ENCODE data around the gene NT5DC3.
"Not testable (repeated sequence)": the region's sequence is repeated elsewhere in the genome, so short reads cannot be mapped to it uniquely, and the experiment has no call there.

The NT5DC3 gene

DNA sequence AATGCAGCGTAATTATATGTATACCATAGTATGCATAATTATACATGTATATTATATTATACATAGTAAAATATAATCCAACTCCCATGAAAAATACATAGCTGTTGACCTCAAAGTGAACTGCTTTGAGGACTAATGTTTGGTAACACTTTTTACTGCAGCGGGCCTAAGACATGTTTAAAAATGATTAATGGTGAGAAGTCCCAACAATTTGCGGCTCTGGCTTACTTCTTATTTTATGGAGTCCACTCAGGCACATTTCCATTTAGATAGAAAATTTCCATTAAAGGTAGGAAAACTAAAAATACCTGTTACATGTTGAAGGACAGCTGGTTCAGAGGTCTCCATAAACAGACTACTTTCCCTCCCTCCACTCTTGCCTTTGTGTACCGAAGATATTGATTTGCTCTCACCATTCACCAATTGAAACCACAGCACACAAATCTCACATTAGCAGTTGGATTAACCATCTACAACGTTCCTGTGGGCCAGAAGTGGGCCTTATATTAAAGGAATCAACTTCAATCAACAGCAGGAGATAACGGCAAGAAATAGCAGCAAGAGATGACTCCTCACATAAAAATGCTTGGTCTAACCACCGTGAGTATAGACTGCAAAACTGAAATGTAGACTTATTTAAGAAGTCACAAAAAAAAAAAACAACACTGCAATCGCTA, 14.1 kb upstream of the NT5DC3 start:
- DNase-seq: no peak

DNA sequence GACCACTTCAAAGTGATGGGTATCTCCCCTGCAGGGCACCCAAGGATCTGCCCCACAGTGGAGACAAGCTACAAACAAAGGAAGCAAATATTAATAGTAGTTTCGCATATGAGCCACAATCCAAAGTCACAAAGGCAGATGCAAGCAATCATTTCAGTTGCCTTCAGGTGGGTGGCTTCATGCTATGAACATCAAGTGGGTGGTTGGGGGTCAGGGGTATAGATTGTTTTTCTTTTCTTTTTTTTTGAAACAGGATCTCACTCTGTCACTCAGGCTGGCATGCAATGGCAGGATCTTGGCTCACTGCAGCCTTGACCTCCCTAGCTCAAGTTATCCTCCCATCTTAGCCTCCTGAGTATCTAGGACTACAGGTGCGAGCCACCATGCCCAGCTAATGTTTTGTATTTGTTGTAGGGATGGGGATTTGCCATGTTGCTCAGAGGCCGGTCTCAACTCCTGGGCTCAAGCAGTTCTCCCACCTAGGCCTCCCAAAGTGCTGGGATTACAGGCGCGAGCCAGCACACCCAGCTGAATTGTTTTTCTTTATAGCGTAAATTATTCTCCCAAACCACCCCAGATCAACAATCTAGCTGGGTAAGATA, 13.4 kb upstream of the NT5DC3 start:
- no peak for DNase-seq

DNA sequence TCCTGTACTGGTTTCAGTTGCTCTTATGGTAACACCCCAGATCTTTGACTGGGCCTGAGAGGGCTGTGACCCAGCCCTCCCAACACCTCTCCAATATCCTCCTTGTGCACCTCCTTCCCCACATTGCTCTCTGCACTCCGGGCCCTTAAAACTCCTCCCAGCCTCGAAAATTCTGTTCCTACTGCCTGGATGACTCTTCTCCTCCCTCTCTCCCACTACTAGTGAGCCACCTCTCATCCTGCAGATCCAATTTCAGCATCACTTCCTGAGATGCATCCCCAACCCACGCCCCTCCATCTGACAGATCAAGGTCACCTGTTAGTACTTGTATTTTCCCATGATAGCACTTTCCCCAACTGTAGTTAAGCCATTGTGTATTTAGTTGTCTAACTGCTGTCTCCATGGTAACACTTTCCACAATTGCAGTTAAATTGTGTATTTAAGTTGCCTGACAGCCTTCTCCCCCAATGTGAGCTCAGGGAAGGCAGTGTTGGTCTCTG, 11.5 kb upstream of the NT5DC3 start:
- no peak for DNase-seq

DNA sequence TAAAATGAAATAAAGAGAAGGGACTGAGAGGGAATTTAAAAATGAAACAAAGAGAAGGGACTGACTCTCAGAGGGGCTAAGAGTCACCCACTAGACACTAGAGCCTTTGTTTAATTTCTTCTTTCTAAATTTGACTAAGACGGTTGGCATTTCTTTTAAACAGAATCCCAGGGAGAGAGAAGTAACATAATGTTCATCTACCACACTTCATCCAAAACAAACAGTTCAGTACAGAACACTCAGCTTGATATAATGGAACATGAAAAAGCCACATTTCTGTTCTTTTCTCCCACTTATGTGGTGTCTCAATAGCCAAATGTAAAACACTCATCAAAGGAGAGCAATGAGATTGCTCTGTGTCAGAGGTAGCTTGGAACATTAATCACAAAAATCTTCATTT, 10.1 kb upstream of the NT5DC3 start:
- no peak for DNase-seq

DNA sequence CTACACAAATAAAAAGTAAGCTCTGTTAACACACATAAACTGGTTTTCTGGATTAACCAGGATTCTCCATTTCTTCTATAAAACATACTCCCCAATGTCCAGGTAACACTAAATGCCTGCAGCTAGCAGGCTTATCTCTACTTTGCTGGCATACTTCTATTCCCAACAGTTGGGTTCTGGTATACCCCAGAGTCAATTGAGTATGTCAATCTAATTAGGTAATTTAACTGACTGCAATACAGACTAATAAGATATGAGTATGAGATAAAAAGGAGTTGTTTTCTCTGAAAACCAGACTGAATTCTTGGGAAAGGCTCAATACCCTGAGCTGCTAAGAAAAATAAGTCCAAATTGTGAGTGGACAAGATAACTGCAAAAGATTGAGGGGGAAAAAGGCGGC, 9.4 kb upstream of the NT5DC3 start:
- DNase-seq: no peak

DNA sequence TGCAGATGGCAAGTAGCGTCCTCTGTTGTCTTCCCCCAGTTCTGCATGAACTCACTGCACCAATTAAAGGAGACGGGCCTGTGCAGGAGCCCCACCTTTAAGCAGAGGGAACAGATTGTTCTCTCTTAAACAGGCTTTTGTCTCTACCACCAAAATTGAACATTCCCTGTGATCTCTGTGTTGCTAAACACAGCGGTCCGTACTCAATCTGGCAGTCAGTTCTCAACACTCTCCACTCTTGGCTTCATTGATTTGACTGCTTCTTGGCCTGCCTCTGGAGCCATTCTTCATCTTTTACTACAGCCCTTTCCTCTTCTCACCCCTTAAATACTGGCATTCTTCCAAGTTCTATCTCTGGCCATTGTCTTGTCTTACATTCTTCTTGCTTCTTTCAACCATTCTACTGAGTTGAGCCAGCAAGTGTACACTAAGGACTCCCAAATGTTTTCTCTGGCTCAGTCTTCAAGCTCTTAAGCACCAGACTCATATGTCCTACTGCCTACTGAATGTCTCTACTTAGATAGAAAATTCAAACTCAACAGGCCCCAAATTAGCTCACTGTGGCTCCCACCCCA, 8.0 kb upstream of the NT5DC3 start:
- DNase-seq: no peak

DNA sequence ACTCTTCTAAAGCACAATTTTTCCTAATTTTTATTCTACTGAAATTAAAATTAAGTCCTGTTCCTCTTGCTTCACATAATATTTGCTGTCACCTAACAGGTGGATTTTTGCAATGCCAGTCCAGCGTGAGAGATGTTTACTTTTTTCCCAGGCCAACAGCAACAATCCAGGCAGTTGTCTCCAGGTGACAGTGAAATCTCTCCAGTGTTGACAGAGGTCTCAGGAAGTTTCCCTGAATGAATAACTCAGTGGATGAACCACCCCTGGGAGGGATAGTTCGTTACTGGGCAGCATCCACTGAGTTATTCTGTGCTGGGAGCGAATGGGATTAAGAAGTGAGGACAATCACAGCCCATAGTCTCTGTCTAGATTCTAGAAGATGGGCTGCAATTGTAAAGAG, 7.1 kb upstream of the NT5DC3 start:
- no peak for DNase-seq

DNA sequence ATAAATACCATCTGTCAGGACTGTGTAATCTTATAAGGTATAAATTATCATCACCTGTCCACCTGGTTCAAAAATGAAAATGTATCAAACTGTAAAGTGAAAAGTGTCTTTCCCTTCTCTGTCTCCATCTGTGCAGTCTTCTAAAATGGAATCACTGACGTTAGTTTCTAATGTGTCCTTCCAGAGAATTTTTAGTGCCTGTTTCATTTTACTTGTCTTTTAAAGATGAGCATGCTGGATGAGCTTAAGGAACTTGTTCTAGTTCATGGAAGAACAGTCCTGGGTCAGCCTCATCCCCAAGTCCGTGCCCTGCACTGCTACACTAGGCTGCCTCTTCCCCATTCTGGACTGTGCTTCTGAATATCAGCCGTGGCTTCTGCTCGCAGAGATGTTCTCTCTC, 5.4 kb upstream of the NT5DC3 start:
- DNase-seq: no peak

DNA sequence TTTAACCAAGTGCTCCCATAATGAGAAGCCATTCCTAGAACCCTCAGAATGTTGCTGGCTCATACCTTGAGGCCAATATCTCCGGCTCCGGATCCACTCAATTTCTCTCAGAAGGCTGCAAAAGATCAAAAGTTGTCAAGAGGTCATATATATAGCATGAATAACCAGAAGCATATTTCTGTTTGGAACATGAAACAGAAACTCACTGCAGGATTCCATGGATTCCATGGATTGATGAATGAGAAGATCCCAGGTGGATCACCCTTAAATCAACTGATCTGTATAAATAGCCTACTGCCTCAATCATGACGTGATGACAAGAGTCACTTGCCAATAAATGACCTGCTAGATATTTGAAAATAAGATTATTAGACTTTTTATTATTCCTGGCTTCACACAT, 3.3 kb upstream of the NT5DC3 start:
- no peak for DNase-seq

DNA sequence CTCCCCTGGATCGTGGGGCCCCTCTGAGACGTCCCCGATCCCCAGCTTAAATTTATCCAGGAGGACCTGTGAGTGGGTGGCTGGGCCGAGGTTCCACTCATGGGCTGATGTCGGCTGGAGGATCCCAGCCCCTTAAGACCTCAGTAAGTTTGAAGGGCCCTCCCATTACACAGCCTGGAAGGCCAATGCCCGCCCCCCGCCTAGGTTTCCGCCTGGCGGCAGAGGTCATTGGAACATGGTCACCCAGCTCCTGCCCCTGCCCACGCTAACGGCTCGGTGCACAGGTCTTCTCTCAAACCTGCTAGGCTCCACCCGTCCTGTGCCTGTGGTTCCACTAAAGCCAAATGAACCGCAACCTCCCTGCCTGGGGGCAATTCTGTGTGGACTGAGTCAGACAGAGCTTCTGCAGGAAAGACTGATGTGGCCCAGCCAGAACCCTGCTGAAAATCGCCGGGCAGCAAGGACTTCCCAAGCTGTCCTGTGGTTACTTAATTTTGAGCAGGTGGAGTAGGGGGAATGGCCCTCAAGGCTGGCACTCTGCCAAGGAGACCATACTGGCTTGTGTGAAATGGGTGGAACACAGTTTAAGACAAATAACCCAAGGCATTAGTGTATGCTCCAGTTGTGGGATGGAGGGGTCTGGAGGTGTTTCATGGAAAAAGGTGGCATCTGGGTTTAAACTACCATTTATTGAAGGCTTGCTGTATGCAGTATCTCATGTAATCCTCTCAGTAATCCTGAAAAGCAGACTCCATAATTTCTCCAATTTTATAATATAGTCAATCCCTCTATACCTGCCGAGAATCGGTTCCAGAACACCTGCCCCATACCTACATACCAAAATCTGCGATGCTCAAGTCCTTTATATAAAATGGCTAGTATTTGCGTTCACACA, 903 bp upstream of the NT5DC3 start:
- peak; percentile 39 for DNase-seq

DNA sequence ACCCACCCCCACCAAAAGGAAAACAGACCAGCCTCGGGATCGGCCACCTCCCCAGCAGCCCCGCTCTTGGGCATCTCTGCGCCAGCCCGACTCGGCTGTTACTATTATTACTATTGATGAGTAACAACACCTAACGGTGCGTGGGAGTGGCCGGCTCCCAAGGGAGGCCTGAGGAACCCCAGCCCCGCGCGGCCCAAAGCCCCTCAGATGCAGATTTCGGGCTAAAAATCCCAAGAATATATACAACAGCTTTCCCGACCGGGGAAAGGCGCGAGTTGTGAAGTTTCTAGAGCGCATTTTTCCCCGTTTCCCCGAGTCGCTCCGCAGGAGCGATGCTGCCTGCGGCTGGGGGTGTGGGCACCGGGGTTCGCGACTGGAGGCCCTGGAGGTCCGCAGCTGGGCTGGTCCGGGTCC, 565 bp downstream of the NT5DC3 start:
- DNase-seq: no peak

DNA sequence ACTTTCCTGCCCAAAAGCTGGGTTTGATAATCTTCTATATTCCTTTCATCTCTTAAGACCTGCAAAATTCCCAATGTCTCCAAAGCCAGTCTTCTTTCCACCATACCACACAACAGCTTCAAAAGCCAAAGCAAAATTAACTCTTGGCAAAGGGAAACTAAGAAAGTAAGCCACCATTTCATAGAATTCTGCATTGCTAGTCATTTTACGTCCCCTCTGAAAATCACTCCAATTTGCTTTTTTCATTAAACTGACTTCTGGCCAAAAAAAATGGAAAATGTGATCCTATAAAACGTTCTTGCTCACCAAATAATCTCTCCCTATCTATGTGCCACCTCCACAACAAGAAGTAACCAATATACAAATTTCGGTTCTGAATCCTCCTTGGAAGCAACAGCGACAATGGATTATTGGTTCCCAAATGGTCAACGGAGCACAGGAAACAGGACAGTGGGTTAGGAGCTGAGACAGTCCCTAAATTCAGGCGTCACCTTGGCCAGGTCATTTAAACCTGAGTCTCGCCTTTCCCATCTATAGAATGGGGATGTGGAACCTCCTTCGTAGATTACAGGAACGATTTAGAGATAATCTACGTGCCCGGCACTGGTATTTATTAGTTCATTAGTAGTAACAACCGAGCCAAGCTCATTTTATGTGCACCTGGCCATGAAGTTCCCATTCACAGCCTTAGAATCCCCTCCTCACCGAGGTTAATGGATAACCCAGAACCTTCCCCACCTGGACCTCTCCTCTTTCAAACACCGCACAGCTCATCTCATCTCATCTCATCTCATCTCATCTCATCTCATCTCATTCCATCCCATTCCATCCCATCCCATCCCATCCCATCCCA, 1.2 kb downstream of the NT5DC3 start:
- no peak for DNase-seq

DNA sequence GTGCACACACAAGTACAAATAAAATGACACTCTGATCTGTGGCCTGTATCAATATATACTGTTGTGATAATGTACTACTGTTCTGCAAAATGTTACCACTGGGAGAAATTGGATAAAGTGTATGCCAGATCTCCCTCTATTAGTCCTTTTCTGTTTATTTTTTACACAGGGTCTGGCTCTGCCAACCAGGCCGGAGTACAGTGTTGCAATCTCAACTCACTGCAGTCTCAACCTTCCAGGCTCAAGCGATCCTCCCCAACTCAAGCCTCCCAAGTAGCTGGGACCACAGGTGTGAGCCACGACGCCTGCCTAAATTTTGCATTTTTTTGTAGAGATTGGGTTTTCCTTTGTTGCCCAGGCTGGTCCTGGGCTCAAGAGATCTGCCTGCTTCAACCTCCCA, 1.9 kb downstream of the NT5DC3 start:
- DNase-seq: no peak

DNA sequence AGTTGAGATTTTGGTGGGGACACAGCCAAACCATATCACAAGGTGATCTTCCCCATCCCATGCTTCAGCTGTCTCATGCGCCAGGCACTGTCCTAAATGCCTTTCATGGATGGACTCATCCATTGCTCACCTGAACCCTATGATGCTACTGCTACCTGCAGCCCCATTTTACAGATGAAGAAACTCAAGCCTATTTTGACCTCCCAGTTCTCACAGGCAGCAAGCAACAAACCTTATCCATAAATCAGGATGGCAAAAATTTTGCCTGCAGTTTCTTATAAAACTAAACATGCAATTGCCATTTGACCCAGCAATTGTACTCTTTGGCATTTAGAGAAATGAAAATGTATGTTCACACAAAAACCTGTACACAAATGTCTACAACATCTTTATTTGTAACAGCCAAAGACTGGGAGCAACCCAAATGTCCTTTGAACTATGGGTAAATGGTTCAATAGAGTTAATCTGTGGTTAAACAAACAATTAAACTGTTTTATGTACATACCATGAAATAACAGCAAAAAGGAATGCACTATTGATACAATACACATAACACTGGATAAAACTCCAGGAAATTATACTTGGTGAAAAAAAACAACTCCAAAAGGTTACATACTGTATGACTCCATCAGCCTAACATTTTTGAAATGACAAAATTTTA, 2.6 kb downstream of the NT5DC3 start:
- DNase-seq: no peak

DNA sequence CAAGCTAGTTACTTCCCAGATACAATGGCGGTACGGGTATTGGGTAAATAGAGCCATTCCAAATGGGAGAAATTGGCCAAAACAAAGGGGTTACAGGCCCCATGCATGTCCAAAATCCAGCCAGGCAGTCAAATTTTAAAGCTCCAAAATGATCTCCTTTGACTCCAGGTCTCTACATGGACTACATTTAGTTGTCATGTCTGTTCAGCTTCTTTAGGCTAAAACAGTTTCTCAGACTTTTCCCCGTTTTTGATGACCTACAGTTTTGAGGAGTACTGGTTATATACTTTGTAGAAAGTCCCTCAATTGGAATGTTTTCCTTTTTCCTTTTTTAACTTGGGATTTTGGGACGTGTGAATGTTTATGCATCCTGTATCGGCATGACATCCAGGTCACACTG, 4.7 kb downstream of the NT5DC3 start:
- no peak for DNase-seq

DNA sequence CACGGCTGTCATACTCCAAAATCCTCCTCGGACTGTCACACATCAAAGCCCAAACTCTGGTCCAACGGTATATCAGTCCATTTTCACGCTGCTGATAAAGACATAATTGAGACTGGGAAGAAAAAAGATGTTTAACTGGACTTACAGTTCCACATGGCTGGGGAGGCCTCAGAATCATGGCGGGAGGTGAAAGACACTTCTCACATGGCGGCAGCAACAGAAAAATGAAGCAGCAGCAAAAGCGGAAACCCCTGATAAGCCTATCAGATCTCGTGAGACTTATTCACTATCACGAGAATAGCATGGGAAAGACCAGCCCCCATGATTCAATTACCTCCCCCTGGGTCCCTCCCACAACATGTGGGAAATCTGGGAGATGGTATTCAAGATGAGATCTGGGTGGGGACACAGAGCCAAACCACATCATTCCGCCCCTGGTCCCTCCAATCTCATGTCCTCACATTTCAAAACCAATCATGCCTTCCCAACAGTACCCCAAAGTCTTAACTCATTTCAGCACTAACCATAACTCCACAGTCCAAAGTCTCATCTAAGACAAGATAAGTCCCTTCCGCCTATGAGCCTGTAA, 5.2 kb downstream of the NT5DC3 start:
- not testable (repeated sequence) for DNase-seq

DNA sequence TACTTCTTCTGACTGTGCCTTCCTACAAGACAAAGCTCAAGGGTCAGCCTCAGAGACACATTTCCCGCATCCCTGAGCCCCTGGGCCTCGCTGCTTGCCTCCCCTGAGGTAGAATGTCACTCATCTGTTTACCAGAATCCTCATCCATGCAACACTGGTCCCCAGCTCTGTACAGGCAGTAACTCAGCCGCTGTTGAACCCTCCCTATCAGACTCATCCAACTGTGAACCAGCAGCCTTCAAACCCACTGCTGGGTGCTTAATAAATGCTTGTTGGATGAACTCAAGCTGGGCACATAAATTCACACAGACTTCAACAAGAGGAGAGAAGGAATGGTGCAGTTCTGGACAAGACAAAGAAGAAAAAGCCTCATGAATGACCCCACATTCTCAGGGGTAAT, 6.1 kb downstream of the NT5DC3 start:
- no peak for DNase-seq

DNA sequence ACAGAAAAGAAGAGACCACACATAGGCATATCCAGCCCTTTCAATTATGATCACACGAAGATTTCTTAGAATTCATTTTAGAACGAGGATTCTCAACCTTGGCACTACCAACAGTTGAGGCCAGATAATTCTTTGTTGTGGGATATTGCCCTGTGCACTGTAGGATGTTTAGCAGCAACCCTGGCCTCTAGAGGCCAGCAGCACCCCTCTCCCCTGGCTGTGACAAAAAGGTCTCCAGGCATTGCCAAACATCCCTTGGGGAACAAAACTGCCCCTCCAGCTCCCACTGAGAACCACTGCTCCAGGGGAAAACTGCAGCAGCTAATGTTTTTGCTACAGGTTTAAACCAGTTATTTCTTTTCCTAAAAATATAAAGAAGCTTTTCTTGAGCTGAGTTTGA, 7.1 kb downstream of the NT5DC3 start:
- DNase-seq: no peak

DNA sequence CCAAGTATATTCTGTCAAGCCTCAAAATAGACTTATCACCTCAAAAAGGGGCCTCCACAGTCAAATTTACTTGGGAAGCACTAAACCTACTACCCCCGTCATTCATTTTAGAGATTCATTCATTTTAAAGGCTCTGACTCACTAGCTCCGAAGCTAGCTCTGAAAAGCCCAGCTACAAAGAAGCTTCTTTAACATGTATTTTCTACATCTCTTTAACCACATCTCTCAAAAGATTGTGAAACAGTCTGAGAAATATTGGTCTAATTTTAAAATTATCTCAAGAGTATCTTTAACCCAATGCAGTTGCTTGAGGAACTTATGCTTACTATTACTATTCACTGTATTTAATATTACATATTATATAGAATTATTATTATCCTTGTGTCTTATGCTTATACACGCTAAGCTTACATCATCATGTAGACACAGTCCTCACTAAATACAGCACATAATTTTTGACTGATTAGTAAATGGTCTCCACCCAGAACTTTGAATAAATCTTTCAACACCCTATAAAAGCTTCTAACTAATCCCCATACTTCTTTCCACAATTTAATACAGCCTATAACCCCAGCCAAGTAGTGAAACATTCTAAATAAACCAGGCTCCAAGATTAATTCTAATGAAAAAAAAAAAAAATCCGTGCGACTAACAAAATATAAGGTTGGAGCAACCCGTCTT, 7.8 kb downstream of the NT5DC3 start:
- no peak for DNase-seq

DNA sequence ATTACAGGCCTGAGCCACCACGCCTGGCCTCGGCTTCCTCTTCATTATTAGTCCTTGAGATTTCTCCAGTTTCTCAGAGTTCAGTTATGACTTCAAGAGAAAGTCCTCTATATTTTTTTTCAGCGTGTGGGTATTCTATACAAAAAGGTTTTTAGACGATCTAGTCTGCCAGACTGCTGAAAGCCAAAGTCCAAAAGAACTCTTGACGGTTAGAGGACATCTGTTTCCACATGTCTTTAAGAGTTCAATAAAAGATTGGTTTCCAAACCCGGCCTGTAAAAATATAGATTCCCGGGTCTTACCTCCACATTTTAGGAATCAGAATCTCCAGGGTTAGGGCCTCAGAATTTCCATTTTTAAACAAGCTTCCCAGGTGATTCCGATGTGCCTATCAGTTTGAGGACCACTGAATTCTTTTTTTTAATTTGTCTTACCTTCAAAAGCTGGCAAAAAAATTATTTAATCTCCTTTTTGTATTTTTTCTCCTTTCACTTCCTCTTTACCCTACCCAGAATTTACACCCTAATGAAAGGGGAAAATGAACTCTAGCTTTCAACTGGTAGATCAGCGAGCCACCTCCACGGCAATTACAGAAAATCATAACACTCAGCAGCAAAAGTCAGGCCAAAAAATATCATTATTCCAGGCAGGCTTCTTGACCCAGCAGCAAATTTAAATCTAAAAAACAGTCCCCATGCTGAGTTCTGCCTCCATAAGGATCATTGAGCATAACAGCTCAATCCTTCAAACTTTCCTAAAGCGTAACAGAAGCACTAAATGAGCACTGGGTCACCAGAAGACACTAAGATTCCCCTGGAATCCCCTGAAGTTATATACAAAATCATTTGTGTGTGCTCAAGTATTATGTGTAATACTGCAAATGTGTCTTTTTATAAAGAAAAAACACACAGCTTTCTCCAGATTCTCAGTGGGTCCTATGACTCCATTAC, 8.7 kb downstream of the NT5DC3 start:
- DNase-seq: no peak
